Uterus (tissue), 4 donors: ENCODE measurements around the gene PTPRD. TPM values are rescaled to one million over a fixed set of nuclear protein-coding genes. Genes with fewer than 3 reads are reported as not detected.

Source experiments
- DNase-seq, 2 donors: peaks; one replicate each; pipeline ENCODE4 v3.0.0-alpha.2; 2019 to 2020
- H3K27ac ChIP-seq, 2 donors: fragments of 200-600 bp; sonication (generic); 1 replicate in 1 of 2; 2 replicates in 1 of 2; pipeline ENCODE4 v1.5.1; 2016 to 2018
- H3K27me3 ChIP-seq, 2 donors: fragments of 200-600 bp; sonication (generic); one replicate each; pipeline ENCODE4 v1.5.1; 2018 to 2019; ENCODE audit warnings: control low read depth in 1 of 2
- H3K36me3 ChIP-seq, 2 donors: fragments of 200-600 bp; sonication (generic); one replicate each; pipeline ENCODE4 v1.5.1; 2019; ENCODE audit warnings: control low read depth in 1 of 2
- H3K4me1 ChIP-seq, 2 donors: fragments of 200-600 bp; sonication (generic); one replicate each; pipeline ENCODE4 v1.5.1; 2018 to 2019; ENCODE audit warnings: control low read depth in 1 of 2
- H3K4me3 ChIP-seq, 2 donors: fragments of 200-600 bp; sonication (generic); 1 replicate in 1 of 2; 2 replicates in 1 of 2; pipeline ENCODE4 v1.5.1; 2018 to 2019; ENCODE audit warnings: mild to moderate bottlenecking in 1 of 2
- H3K9me3 ChIP-seq, 2 donors: fragments of 200-600 bp; sonication (generic); one replicate each; pipeline ENCODE4 v1.5.1; 2019; ENCODE audit warnings: control low read depth in 1 of 2
- POLR2A ChIP-seq, 2 donors: fragments of 450-650 bp; IDR thresholded peaks; one replicate each; pipeline ENCODE4 v1.6.1; 2016; ENCODE audit warnings: antibody characterized with exemption in 2 of 2, mild to moderate bottlenecking in 1 of 2, moderate library complexity in 1 of 2
- intact Hi-C: fragments of 100-400 bp; cut with DNase I; formaldehyde crosslinking; loops from one replicate; pipeline ENCODE4 v1.15.1; 2023; ENCODE audit warnings: low total_unique reads
- total RNA-seq, 4 donors: library from RNA; depleted of rRNA in 3 of 4; stranded (reverse); fragments of >200 nt in 3 of 4; gene quantifications; one replicate each; pipeline versions ENCODE4 v1.1.0 to v1.2.4, GENCODE V29; 2014 to 2023
- TF ChIP-seq, protein P1 (sequence below), 4 experiments: fragments of 200-600 bp in 2 of 4; fragments of 450-650 bp in 2 of 4; sonication (generic) in 2 of 4; IDR thresholded peaks; one replicate each; pipeline ENCODE4 v1.5.1; 2016 to 2019; ENCODE audit warnings: antibody characterized with exemption in 4 of 4, mild to moderate bottlenecking in 2 of 4, moderate library complexity in 1 of 4
- donor health status: DM: yes; HTN: yes; CAD: no.

PTPRD gene
- total RNA-seq, 4 donors from 2014 or later: 1.2 to 136 (median 26.4) TPM

DNA sequence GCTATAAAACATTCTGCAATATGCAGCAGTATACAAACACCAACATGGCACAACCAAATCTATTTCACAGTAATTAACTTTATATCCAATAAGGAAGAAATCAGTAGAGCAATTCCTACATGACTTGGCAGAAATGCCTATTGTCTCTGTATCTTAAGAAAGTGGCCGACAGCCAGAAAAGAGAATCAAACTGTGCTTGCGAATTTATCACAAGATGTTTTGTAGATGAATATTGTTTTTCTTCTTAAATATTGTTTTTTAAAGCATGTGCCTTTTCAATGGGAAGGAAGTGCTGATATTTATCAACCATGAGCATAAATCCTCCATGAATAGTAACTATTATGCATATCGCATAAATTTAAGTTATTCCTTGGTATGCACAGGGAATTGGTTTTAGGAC lies 2311.5 kb downstream of the PTPRD start:
- TF ChIP-seq POLR2A (IDR thresholded peaks at IDR 0.05): no peak
- H3K4me1 ChIP-seq: no peaks in the 10 kb centered on the region
- no peaks in the 10 kb centered on the region for H3K9me3 ChIP-seq
- no peak overlapping the region for H3K27ac ChIP-seq
- no peaks in the 10 kb centered on the region for H3K27me3 ChIP-seq
- intact Hi-C loops: no loop called here
- DNase-seq: no peak
- no peaks in the 10 kb centered on the region for H3K36me3 ChIP-seq
- H3K4me3 ChIP-seq: no peak overlapping the region

DNA sequence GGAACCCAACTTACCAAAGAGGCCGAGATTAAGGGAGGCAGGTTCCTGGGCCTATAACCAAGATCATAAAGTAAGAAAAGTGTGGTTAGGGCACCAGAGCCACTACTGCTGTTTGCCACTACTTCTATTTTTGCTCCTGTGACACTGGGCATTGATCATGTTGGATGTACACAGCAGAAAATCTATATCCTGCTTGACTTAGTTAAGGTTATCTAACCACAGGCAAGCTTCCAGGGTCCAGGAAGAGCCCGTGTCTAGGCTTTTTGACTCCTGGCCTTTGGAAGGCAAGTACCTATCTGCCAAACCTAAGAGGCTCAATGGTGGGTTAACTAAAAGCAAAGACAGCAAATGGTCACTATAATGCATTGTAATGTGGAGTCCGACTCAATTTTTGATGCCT lies 2315.8 kb downstream of the PTPRD start:
- Histone ChIP-seq H3K36me3 (no peaks in the 10 kb centered on the region), H3K4me3 (no peak overlapping the region), H3K4me1 (no peaks in the 10 kb centered on the region), H3K9me3 (no peaks in the 10 kb centered on the region), H3K27ac (no peak overlapping the region), H3K27me3 (no peaks in the 10 kb centered on the region)
- TF ChIP-seq, protein P1, sequence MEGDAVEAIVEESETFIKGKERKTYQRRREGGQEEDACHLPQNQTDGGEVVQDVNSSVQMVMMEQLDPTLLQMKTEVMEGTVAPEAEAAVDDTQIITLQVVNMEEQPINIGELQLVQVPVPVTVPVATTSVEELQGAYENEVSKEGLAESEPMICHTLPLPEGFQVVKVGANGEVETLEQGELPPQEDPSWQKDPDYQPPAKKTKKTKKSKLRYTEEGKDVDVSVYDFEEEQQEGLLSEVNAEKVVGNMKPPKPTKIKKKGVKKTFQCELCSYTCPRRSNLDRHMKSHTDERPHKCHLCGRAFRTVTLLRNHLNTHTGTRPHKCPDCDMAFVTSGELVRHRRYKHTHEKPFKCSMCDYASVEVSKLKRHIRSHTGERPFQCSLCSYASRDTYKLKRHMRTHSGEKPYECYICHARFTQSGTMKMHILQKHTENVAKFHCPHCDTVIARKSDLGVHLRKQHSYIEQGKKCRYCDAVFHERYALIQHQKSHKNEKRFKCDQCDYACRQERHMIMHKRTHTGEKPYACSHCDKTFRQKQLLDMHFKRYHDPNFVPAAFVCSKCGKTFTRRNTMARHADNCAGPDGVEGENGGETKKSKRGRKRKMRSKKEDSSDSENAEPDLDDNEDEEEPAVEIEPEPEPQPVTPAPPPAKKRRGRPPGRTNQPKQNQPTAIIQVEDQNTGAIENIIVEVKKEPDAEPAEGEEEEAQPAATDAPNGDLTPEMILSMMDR (IDR thresholded peaks at IDR 0.05): no peak
- TF ChIP-seq POLR2A (IDR thresholded peaks at IDR 0.05): no peak
- intact Hi-C loops: no loop called here
- no peak for DNase-seq

DNA sequence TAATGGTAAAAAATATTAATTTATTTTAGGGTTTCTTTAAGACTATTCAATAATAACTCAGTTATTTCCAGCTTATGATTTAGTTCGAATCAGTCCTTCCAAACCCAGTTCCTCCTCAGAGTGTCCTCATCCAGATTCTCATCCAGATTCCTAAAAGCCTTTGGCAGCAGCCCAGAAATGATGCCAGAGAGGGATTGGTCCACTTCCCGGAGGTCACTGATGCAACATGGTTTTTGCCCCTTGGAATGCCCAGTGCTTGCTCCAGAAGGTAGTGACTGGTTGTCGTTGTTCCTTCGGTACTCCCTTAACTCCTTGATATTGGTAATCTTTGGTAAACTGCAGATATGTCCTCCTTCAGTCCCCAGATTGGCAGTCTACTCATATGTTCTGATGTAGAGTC lies 2320.1 kb downstream of the PTPRD start:
- Histone ChIP-seq H3K36me3 (no peaks in the 10 kb centered on the region), H3K27me3 (no peaks in the 10 kb centered on the region), H3K4me1 (no peaks in the 10 kb centered on the region), H3K27ac (no peak overlapping the region), H3K9me3 (no peaks in the 10 kb centered on the region), H3K4me3 (no peak overlapping the region)
- no peak for DNase-seq
- no peak for TF ChIP-seq POLR2A (IDR thresholded peaks at IDR 0.05)
- TF ChIP-seq, protein P1 (IDR thresholded peaks at IDR 0.05): no peak
- intact Hi-C loops: no loop called here

DNA sequence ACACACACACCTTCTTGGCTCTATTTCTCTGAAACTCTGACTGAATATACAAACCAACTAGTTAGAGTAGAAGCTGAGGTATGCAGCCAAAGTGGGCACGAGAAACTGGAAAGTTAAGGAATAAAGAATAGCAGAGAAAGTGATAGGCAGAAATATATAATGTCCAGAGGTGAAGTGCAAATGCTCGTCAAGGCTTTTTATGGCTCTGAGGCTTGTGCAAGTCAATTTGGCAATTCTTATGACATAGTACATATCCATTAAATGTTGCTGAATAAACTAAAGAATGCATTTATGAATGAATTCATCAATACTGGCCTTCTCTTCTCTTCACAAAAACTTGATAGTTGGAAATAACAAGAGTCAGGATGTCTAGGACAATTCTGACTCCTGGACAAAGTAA lies 2323.1 kb downstream of the PTPRD start:
- intact Hi-C loops: no loop called here
- H3K4me3 ChIP-seq: no peak overlapping the region
- no peaks in the 10 kb centered on the region for H3K9me3 ChIP-seq
- H3K4me1 ChIP-seq: no peaks in the 10 kb centered on the region
- H3K36me3 ChIP-seq: no peaks in the 10 kb centered on the region
- no peak overlapping the region for H3K27ac ChIP-seq
- TF ChIP-seq POLR2A (IDR thresholded peaks at IDR 0.05): no peak
- TF ChIP-seq, protein P1 (IDR thresholded peaks at IDR 0.05): no peak
- no peak for DNase-seq
- H3K27me3 ChIP-seq: no peaks in the 10 kb centered on the region

DNA sequence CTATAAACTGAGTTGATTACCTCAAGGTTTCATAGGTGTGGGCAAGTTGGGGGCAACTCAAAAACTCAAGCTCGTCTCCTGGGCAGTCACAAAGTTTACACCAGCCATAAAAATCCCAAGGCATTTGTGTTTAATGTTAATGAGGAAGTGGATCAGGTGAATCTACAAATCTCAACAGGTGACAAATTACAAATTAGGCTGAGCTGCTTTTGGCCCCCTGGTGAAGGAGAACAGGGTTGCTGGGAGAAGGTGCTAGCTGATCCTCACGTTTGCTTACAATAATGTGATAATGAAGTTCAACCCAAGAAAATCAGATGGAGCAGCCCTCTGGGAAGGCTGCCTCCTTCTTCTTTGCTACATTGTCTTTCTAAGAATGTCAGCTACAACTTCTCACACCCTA lies 2324.8 kb downstream of the PTPRD start:
- H3K27me3 ChIP-seq: no peaks in the 10 kb centered on the region
- H3K9me3 ChIP-seq: no peaks in the 10 kb centered on the region
- intact Hi-C loops: no loop called here
- DNase-seq: no peak
- H3K36me3 ChIP-seq: no peaks in the 10 kb centered on the region
- no peak overlapping the region for H3K27ac ChIP-seq
- H3K4me3 ChIP-seq: no peak overlapping the region
- TF ChIP-seq, protein P1 (IDR thresholded peaks at IDR 0.05): no peak
- TF ChIP-seq POLR2A (IDR thresholded peaks at IDR 0.05): no peak
- H3K4me1 ChIP-seq: no peaks in the 10 kb centered on the region

DNA sequence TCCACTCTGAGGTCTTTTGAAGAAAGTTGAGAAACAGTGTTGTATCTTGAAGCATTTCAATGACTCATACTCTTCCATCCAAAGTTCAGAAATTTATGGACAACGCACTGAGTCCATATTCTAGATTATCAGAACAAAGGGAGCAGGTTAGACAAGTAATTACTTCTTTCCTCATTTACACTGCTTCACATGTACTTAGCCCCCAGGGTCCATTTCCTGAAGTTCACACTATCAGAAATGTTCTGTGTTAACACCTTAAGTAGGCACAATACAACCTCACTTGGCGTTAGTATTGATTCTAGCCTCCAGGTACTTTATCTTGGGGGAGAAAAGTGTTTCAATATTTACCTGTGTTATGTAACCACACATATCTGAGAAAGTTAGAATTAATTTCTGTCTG lies 2325.3 kb downstream of the PTPRD start:
- intact Hi-C loops: no loop called here

More for the DNA sequence above, 2325.3 kb downstream of the PTPRD start:
- Histone ChIP-seq H3K4me1 (no peaks in the 10 kb centered on the region), H3K27me3 (no peaks in the 10 kb centered on the region), H3K9me3 (no peaks in the 10 kb centered on the region), H3K36me3 (no peaks in the 10 kb centered on the region), H3K4me3 (no peak overlapping the region), H3K27ac (no peak overlapping the region)
- DNase-seq: no peak
- TF ChIP-seq, protein P1 (IDR thresholded peaks at IDR 0.05): no peak
- no peak for TF ChIP-seq POLR2A (IDR thresholded peaks at IDR 0.05)
